OCI-M2 (cell line): Measurements from ENCODE around the gene SLC9A7.

ENCODE experiments used
- DNase-seq: peaks from one replicate; lab custom pipeline; 2025; ENCODE audit not compliant: unreplicated experiment; lab: John Stamatoyannopoulos, UW

Gene SLC9A7

DNA sequence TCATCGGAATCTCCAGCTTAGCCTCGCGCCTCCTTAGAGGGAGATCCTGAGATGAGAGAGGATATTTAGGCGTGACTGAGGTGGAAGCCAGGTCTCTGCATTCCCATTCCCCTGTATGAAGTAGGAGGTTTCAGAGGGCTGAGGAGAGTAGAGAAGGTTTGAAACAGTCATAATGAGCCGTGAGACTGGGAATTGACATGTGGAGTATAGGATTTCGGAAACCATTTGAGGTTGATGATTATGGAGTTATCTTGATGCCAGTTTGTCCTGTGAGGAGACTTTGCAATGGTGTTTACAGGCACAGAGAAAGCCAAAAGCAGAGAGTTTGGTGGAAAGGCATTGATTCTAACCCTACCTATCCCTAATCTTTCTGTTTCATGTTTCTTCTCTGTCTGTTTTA lies 183.3 kb downstream of the SLC9A7 start:
- DNase-seq = no peak

DNA sequence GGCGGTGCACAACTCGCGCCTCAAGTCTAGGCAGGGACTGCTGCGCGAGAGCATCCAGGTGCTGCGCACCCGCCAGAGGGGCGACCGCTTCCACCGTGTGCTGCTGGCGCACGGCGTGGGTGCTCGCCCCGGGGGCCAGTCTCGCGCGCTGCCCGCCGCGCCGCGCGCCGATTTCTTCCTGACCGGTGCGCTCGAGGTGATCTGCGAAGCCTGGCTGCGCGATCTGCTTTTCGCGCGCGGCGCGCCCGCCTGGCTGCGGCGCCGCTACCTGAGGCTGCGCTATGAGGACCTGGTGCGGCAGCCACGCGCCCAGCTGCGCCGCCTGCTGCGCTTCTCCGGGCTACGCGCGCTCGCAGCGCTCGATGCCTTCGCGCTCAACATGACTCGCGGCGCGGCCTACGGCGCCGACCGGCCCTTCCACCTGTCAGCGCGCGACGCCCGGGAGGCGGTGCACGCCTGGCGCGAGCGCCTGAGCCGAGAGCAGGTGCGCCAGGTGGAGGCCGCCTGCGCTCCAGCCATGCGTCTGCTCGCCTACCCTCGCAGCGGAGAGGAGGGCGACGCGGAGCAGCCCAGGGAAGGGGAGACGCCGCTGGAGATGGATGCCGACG lies 184.0 kb downstream of the SLC9A7 start:
- DNase-seq = no peak

DNA sequence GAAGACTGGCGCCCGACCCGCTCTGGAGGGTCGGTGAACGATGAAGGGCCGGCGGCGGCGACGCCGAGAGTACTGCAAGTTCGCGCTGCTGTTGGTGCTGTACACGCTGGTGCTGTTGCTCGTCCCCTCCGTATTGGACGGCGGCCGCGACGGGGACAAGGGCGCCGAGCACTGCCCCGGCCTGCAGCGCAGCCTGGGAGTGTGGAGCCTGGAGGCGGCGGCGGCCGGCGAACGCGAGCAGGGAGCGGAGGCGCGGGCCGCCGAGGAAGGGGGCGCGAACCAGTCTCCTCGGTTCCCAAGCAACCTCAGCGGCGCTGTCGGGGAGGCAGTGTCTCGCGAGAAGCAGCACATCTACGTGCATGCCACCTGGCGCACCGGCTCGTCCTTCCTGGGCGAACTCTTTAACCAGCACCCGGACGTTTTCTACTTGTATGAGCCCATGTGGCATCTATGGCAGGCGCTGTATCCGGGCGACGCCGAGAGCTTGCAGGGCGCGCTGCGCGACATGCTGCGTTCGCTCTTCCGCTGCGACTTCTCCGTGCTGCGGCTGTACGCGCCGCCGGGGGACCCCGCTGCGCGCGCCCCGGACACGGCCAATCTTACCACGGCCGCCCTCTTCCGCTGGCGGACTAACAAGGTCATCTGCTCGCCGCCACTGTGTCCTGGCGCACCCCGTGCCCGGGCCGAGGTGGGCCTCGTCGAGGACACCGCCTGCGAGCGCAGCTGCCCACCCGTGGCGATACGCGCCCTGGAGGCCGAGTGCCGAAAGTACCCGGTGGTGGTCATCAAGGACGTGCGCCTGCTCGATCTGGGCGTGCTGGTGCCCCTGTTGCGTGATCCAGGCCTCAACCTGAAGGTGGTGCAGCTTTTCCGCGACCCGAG lies 184.8 kb downstream of the SLC9A7 start:
- DNase-seq = no peak

DNA sequence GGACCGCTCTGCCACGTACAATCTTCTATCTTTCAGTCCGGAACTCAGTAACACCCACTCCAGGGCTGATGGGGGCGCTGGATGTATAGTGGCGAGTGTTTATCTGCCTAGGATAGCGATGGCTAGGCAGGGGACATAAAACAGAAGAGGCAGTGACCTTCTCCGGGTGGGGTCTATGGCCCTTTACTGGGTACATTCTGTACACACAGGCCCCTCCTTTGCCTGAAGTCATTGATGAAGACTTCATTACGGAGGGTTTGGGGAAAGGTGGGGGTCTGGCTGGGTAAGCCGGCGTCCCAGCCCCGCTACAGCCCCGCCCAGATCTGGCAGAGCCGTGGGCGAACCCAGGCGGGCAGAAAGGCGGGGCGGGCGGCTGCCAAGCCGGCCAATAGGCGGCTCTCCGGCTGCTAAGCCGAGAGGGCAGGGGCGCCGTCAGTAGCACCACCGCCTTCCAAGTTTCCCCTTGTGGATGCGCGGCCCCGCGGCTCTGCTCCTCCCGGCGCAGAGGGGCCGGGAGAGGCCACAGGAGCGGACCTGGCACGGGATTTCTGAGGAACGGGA lies 185.5 kb downstream of the SLC9A7 start, which contains the start of gene CHST7:
TSS of gene CHST7 (plus strand) at position 435 of the 561 bp plus-strand sequence. CDS start 167 bp downstream, outside the sequence.
- DNase-seq = peak; percentile 83

DNA sequence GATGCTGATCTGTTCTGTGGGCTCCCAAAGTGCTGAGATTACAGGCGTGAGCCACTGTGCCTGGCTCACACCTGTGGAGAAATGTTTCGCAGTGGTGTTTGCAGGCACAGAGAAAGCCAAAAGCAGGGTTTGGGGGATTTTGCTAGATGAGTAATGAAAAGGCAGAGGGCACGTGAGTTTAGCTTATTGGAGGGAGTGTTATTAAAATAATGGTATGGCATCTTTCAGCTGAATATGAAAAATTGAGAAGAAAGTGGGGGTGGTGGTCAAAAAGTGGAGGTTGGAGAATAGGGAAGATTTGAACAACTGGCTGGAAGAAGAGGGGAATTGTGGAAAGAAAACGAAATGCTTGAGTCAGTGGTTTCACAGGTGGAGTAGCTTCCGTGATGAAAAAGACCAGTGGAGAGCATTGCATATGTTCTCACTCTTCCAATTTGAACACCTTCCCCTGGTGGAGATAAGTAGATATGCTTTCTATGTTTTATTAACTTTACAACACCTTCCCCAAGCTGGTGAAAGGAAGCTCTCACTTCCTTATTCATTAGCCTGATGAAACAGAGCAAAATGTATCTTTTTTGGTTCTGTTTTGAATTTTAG lies 186.5 kb downstream of the SLC9A7 start:
- no peak for DNase-seq

DNA sequence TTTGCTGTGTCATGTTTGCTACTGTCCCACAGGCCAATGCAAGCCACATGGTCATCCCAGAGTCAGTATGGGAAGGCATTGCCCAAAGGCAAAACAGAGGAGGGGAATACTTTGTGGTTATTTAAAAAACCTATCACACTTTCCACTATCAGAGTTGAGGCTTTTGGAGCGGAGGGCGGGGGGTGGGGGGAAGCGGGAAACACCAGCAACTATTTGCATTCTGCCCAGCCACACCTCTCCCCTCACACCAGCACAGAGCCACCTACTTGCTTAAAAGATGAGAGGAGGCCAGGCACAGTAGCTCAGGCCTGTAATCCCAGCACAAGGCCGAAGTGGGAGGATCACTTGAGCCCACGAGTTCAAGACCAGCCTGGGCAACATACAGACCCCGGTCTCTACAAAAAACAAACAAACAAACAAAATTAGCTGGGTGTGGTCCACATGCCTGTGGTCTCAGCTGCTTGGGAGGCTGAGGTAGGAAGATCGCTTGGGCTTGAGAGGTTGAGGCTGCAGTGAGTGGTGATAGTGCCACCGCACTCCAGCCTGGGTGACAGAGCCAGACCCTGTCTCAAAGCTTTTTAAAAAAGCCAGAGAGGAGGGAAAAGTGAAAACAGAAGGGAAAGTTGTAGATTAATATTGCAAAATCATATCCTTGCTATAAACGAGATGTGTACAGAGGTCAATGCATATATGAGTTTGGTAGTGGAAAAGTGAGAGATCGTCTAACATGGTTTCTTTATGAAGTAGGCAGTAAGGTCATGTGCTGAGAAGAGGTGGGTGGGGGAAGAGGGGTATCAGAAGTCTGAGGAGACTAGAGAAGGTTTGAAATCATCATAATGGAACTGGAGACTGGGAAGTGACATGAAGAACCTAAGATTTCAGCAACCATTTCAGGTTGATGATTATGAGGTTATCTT lies 187.2 kb downstream of the SLC9A7 start:
- DNase-seq = no peak

DNA sequence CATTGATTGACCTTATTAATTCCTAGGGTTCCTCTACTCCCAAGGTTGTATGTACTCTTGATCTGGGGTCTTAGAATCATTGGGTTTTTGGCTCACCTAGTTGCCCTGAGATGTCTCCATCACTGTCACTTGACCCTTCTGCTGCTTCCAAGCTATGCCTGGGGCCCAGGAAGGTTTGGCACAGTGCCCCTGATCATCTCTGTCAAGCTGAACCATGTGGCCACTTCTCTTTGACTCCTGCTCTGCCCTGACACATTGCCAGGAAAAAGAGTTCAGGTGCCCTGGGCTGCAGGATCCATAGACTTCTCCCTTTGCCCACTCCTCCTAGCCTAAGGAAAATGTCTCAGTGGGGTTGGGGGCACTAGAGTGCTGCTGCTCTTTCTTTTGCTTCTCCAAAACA lies 189.3 kb downstream of the SLC9A7 start:
- no peak for DNase-seq

DNA sequence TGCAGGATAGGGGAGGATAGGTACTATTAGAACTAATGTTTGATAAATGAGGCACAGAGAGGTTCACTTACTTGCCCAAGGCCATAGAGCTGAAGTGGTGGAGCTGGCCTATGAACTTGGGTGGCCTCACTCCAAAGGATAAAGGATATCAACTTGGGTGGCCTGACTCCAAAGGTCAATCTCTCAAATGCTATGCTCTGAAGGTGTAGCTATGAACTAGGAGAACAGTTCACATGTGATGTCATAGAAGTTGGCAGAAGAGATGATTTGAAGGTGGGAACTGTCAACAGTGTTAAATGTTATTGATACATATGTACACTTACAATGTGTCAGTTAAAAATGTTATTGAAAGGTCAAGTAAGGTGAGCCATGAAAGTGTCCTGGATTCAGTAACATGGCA lies 191.5 kb downstream of the SLC9A7 start:
- DNase-seq = no peak

DNA sequence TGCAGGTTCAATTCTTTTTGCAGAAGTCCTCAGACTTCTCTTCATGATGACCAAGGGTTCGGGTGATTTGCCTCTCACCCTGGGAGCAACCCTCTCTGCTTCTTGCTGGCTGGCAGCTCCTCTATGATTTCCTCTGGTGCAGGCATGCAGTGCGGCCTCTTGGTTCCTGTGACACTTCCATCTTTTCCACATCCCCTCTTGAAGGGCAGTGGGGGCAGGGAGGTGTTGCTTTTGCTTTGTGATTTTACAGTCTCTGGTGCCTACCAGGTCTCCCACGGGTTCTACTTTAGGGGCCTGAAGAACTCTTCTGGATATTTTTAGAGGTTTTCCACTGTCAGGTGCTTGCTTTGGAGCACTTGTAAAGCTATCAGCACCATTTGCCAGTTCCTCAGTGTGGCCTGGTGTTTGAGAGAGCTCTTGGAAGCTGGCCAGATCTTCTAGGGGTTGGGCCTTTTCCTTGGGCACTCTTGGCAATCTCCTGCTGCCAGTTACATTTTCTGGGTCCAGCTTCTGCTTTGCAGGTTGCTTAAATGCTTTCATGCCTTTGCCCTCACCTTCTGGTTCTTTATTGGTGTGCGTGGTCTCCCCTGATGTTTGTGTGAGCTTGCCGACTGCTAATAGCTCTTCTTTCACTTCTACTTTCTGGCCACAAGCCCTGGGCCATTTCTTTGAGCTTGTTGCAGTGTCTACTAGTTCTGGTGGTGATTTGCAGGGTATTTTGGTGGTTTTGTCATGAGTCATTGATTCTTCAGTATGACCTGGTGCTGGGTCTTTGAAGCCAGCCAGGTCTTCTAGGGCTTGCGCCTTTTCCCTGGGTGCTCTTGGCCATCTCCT lies 196.9 kb downstream of the SLC9A7 start:
- no peak for DNase-seq

DNA sequence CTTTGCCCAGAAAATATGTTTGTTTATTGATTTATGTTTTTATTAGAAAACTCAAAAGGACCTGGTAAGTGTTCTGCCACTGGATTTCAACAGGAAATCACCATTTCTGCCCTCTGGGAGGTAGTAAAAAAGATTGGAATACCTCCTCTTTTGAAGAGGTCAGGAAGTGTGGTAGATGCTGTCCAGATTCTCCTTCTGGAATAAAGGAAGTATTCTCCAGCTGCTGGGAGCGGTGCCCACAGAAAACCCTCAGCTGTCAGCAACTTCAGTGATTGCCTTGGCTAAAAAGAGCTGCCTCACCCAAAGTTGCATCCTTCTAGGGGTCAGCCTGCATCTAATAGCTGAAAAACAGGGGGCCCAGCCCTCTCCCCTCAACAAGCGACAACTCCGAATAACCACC lies 199.9 kb downstream of the SLC9A7 start:
- DNase-seq = no peak

DNA sequence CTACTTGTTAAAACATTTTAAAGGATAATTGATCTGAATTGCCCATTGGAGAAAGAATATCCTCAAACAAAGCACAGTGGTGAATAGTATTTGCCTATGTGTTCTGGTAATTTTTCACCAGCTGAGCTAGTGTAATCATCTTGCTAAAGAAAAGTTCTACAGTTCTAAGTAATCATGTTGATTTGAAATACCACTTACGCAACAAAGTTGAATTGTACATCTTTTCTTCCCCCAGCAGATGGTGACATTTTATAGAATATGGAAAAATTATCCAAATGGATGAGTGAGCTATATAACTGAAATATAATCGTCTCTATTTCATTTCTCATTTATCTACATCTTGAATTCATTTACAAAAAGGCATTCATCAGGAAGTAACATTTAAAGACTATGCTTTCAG lies 204.0 kb downstream of the SLC9A7 start:
- DNase-seq = no peak

DNA sequence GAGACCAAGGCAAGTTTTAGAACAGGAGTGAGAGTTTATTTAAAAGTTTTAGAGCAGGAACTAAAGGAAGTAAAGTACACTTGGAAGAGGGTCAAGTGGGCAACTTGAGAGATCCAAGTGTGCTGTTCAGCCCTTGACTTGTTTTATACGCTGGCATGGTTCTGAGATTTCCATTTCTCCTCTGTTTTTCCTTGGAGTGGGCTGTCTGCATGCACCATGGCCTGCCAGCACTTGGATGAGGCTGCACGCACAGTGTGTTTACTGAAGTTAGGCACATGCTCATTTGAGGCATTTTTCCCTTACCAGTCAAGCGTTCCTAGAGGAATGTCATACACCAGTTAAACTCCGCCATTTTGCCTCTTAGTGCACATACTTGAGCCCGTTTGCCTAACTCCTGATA lies 205.0 kb downstream of the SLC9A7 start:
- DNase-seq = no peak

DNA sequence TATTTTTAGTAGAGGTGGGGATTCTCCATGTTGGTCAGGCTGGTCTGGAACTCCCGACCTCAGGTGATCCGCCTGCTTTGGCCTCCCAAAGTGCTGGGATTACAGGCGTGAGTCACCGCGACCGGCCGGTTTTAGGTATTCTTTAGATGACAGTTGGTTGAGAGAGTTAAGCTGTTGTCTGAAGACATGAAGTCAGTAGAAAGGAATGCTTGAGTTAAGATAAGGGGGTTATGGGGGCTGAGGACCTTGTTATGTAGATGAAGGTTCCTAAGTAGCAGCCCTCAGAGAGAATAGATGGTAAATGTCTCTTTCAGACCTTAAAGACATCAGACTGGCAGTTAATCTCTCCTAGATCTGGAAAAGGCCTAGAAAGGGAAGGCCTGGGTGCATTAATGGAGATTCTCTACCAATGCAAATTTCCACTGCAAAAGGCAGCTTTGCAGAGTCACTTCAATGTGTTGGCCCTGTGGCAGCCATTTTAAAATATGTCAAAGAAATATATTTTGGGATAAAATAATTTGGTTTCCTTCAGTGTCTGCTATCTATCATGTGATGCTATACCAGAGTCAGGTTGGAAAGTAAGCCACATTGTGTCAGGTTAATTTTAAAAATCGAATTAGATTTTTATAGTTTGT lies 207.3 kb downstream of the SLC9A7 start:
- DNase-seq = no peak

DNA sequence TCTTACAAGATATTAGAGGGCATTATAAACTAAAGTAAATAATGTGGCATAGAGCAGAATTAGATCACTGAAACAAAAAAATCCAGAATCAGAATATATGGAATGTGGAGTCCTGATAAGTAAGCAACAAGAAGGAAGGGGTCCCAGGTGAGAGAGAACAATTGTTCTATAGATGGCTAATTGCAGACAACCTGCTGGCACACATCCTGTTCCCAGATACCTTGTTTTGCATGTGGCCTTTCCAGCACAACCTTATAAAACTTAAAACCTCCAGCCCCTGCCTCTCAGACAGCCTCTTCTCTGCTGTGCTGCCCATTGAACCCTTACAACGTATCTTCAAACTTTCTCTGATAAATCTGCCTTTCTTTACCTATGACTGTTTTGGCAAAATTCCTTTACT lies 209.0 kb downstream of the SLC9A7 start:
- no peak for DNase-seq
